GM19351 (cell line): ENCODE results near the gene HSPB6.

Experiments used
- ATAC-seq: cut with Tn5 transposase; IDR thresholded peaks from one replicate; pipeline ENCODE4 v1.9.1; 2021; ENCODE audit warnings: mild to moderate bottlenecking, moderate library complexity; ENCODE audit not compliant: unreplicated experiment

The HSPB6 gene

GRCh38 chr19:35717665-35718344 lies 39.0 kb downstream of the HSPB6 start, which contains the start of gene KMT2B:
Gene KMT2B (plus strand): TSS chr19:35718003. CDS start chr19:35718019, 16 bp downstream.
- ATAC-seq, result peak; percentile 39

- ATAC-seq, result peak; percentile 48
Measured at GRCh38 chr19:35716801-35717664, 39.8 kb downstream of the HSPB6 start.

- no peak for ATAC-seq
Measured at GRCh38 chr19:35715981-35716800, 40.6 kb downstream of the HSPB6 start.

GRCh38 chr19:35715355-35715809 lies 41.4 kb downstream of the HSPB6 start:
- no peak for ATAC-seq

GRCh38 chr19:35714601-35715354 lies 42.1 kb downstream of the HSPB6 start:
- no peak for ATAC-seq

GRCh38 chr19:35713904-35714495 lies 42.8 kb downstream of the HSPB6 start:
- ATAC-seq, result no peak

GRCh38 chr19:35713506-35713850 lies 43.4 kb downstream of the HSPB6 start:
- ATAC-seq, result no peak

- peak; percentile 22 for ATAC-seq
Measured at GRCh38 chr19:35712567-35713505, 44.0 kb downstream of the HSPB6 start.

GRCh38 chr19:35710784-35711723 lies 45.8 kb downstream of the HSPB6 start:
- no peak for ATAC-seq

- ATAC-seq, result no peak
Measured at GRCh38 chr19:35708391-35708790, 48.4 kb downstream of the HSPB6 start.
